ENCODE data around the gene MMP24OS. TPM values are rescaled to one million over a fixed set of nuclear protein-coding genes. Genes with fewer than 3 reads are reported as not detected.

The MMP24OS gene
- total RNA-seq, 2 experiments from 2014 or later: 28.4 to 44.3 TPM

DNA sequence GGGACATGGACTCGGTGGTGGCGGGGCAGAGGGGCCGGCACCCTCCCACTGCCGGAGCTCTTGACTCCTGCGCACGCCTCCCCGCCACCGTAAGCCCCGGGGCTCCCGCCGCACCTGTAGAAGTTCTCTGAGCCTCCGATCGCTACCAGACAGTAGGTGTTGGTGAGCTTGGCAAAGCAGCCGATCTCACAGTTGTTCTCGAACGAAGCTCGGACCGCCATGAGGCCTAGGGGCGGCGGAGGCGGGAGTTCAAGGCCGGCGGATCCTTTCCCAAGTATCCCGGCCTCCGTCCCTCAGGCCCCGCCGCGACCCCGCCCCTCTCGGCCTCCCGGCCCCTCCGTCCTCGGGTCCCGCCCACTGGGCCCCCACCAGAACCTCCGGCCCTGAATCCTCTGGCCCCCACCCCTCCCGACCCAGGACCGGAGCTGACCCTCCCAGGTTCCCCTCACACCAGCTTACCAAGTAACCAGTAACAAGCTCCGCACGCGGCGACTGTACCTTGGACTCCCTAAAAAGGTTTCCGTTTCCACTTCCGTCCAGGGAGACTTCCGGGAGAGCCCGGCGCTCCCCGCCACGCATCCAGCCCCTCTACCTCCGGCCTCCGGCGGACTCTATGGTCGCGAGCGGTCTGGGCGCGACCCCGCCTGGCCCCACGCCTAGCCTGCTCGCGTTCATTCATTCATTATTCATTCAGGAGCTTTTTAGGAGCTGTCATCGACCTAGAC lies 6.5 kb upstream of the MMP24OS start, which contains the start of gene EIF6:
TSS of gene EIF6 (minus strand) at position 506 of the 725 bp plus-strand sequence. CDS start at position 221, 285 bp downstream.
- H3K27me3 Mint-ChIP-seq: no peaks in the 10 kb centered on the region
- CTCF ChIA-PET: interaction anchor here (0.9 to 3.2 kb wide), 13 partner anchors 9 to 411 kb away, joined by 3 to 22 read pairs (median 4); no protein-coding TSS in a partner anchor
- DNase-seq: peak; percentile 87
- no peaks in the 10 kb centered on the region for H3K9me3 Mint-ChIP-seq (ENCODE audit: low read depth)
- H3K4me3 Mint-ChIP-seq: peak within 1 kb of the TSS; percentile 84
- peak within 1 kb of the TSS; percentile 90 for H3K27ac Mint-ChIP-seq
- peaks cover 30% of the 10 kb centered on the region for H3K4me1 Mint-ChIP-seq
- peak; percentile 89 for ATAC-seq
- peaks cover 23% of the 10 kb centered on the region for H3K36me3 Mint-ChIP-seq

DNA sequence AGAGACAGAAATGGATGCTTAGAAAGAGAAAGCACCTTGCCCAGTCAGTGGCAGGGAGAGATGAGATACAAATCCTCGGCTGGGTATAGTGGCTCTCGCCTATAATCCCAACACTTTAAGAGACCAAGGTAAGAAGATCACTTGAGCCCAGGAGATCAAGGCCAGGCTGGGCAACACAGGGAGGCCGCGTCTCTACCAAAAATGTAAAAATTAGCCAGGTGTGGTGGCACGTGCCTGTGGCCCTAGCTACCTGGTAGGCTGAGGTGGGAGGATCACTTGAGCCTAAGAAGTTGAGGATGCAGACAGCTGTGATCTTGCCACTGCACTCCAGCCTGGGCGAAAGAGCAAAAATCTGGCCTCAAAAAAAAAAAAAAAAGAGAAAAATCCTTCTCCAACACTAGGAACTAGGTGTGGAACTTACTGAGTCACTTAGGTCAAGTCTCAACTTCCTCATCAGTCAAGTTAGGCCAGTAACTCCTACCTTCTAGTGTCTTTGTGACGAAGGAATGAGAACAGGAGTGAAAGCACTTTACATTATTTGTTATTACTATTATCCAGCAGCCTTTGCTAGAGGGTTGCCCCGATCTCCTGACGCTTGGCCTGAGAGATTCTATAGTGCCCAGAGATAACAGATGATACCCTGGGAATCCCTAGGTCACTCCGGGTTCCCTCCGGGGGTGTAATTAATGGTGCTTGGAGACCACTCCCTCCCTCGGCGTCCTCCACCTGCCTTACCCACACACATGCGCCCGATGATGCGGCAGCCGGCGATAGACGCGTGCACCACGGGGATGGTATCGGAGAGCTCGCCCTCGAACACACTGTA lies 5.7 kb upstream of the MMP24OS start:
- Mint-ChIP-seq H3K9me3 (ENCODE audit: low read depth) (no peaks in the 10 kb centered on the region), H3K36me3 (peaks cover 29% of the 10 kb centered on the region), H3K4me1 (peaks cover 30% of the 10 kb centered on the region), H3K4me3 (peak overlapping the region; percentile 84), H3K27ac (peak overlapping the region; percentile 90), H3K27me3 (no peaks in the 10 kb centered on the region)
- CTCF ChIA-PET: interaction anchor here (0.9 to 3.2 kb wide), 13 partner anchors 9 to 410 kb away, joined by 3 to 22 read pairs (median 4); no protein-coding TSS in a partner anchor
- peak; percentile 11 for ATAC-seq
- DNase-seq: no peak

DNA sequence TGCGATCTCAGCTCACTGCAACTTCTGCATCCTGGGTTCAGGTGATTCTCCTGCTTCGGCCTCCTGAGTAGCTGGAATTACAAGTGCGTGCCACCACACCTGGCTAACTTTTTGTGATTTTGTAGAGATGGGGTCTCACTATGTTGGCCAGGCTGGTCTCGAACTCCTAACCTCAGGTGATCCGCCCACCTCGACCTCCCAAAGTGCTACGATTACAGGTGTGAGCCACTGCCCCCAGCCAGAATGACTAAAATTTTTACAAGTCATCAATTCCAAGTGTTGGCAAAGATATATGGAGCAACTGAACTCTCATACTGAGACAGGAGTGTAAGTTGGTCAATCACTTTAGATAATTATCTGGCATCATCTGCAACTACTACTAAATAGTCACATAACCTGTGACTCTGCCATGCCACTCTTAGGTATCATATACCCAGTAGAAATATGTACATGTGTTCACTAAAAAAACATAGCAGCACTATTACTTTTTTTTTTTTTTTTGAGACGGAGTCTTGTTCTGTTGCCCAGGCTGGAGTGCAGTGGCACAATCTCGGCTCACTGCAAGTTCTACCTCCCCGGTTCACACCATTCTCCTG lies 3.7 kb upstream of the MMP24OS start:
- H3K4me3 Mint-ChIP-seq: no peak overlapping the region
- peaks cover 37% of the 10 kb centered on the region for H3K36me3 Mint-ChIP-seq
- CTCF ChIA-PET: interaction anchor here (1.1 to 2.8 kb wide), 2 partner anchors 12 to 135 kb away, joined by 3 to 11 read pairs; partner anchors contain the start of gene EDEM2
- peaks cover 37% of the 10 kb centered on the region for H3K4me1 Mint-ChIP-seq
- ATAC-seq (no peak), DNase-seq (no peak)
- no peaks in the 10 kb centered on the region for H3K27me3 Mint-ChIP-seq
- no peaks in the 10 kb centered on the region for H3K9me3 Mint-ChIP-seq (ENCODE audit: low read depth)
- no peak overlapping the region for H3K27ac Mint-ChIP-seq

DNA sequence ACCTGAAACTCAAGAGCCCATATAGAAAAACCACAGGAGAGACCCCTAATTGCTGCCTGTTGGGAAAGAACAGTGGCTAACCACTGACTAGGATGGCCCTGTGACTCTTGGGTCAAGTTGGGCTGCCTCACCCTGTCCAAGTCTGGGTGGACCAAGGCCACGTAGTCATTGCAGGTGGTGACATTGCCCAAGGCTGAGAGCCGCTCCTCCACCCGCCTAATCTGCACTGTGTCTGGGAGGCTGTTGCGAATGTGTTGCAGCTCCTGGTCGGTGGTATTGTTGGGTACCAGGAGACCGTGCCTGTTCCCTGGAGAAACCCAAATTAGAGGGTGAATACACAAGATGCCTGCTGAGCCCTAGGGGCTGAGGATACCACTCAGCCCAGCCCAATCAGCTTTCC lies 2.6 kb upstream of the MMP24OS start:
- H3K27me3 Mint-ChIP-seq: no peaks in the 10 kb centered on the region
- peaks cover 37% of the 10 kb centered on the region for H3K36me3 Mint-ChIP-seq
- H3K4me1 Mint-ChIP-seq: peaks cover 36% of the 10 kb centered on the region
- DNase-seq: no peak
- no peak overlapping the region for H3K4me3 Mint-ChIP-seq
- no peaks in the 10 kb centered on the region for H3K9me3 Mint-ChIP-seq (ENCODE audit: low read depth)
- no peak for ATAC-seq
- CTCF ChIA-PET: no interaction called here
- no peak overlapping the region for H3K27ac Mint-ChIP-seq

DNA sequence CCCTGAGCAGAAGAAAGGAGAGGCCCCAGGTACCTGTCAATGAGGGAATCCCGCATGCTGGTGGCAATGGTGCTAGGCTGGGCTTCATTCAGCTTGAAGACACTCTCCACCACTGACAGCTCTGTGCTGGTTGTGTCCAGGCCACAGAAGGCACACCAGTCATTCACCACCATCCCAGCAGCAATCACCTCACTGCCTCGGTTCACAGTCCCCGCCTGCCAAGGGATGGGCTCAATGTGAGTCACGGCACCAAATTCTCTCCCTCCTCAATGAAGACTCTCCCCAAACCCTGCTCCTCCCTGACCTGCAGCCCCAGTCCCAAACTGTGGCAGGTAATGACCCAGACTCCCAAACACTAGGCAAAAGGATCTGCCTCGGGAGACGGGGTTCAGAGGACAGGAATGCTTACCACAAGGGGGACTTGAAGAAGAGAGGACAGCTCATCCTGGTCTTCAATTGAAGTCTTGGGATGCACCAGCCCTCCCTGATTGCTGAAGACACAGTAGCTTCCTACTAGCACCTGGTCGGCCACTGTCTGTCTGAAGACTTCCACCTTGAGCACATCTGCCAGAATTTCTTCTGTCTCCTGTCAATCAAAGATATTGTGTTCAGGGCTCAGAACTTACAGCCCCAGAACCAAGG lies 1.7 kb upstream of the MMP24OS start:
- Mint-ChIP-seq H3K36me3 (peaks cover 37% of the 10 kb centered on the region), H3K27ac (peak overlapping the region; percentile 82), H3K4me1 (peaks cover 30% of the 10 kb centered on the region), H3K27me3 (no peaks in the 10 kb centered on the region), H3K4me3 (no peak overlapping the region), H3K9me3 (ENCODE audit: low read depth) (no peaks in the 10 kb centered on the region)
- no peak for ATAC-seq
- CTCF ChIA-PET: interaction anchor here (0.6 to 0.8 kb wide), 2 partner anchors 10 to 188 kb away, joined by 4 read pairs; no protein-coding TSS in a partner anchor
- DNase-seq: no peak

DNA sequence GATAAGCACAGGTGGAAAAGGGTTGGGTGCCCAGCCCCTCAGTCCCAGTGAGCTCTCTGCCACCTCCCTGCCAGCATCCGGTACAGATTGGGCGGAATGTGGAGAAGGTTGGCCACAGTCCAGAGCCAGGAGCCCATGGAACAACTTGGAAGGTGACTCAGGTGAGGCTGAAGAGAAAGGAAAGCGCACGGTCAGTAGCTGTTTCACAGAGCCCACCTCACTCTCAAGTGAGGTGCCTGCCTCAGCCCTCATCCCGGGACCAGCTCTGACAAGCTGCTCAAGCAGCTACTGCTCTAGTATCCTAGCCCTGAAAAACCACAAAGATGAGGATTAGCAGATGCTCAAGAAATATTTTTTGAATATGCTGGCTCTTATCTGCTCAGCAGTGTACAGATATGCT lies 1.1 kb upstream of the MMP24OS start:
- peaks cover 37% of the 10 kb centered on the region for H3K36me3 Mint-ChIP-seq
- CTCF ChIA-PET: interaction anchor here (0.8 to 1.4 kb wide), 2 partner anchors 10 to 404 kb away, joined by 3 to 4 read pairs; no protein-coding TSS in a partner anchor
- peaks cover 30% of the 10 kb centered on the region for H3K4me1 Mint-ChIP-seq
- peak overlapping the region; percentile 82 for H3K27ac Mint-ChIP-seq
- no peaks in the 10 kb centered on the region for H3K9me3 Mint-ChIP-seq (ENCODE audit: low read depth)
- no peak overlapping the region for H3K4me3 Mint-ChIP-seq
- DNase-seq (no peak), ATAC-seq (no peak)
- H3K27me3 Mint-ChIP-seq: no peaks in the 10 kb centered on the region

DNA sequence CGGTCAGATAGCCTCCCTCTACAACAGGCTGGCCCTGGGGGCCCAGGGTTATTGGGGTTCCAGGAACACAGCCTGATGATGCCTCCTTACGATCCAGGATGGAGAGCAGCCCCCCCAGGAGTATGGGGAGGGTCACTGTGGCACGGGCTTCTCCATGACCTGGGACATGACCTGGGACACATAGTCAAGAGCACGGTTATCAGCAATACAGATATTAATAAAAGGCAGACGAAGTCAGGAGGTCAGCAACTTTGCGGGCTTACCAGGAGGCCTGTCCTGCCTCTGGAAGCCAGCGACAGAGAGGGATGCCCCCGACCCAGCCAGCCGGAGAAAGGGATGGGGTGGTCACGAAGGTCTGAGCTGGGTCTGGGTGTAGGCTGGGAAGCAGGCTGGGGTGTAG lies 795 bp downstream of the MMP24OS start:
- Mint-ChIP-seq H3K27ac (peak overlapping the region; percentile 99), H3K4me3 (peak overlapping the region; percentile 98), H3K27me3 (no peaks in the 10 kb centered on the region), H3K4me1 (peaks cover 17% of the 10 kb centered on the region), H3K9me3 (ENCODE audit: low read depth) (no peaks in the 10 kb centered on the region), H3K36me3 (peaks cover 30% of the 10 kb centered on the region)
- ATAC-seq (no peak), DNase-seq (no peak)
- CTCF ChIA-PET: interaction anchor here (0.9 to 2.7 kb wide), 8 partner anchors 8 to 171 kb away, joined by 3 to 17 read pairs (median 5); partner anchors contain the start of genes EDEM2 and MMP24

DNA sequence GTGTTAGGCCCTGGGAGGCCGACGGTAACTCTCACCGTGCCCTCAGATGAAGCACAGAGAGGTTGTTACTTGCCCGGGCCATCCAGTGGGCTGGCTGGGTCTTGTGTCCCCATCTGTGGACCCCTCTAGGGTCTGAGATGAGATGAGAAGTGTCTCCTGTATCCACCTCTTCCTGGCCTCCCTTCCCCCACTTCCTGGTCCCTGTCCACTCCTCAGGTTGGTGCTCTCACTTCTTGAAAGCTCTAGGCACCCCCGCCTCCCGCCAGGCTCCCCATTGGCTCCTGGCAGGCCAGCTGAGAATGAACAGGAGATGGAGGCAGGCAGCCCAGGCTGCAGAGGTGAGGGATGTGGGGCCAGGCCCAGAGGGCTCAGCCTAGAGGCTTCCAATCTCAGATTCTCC lies 1.5 kb downstream of the MMP24OS start:
- Mint-ChIP-seq H3K4me1 (peaks cover 12% of the 10 kb centered on the region), H3K9me3 (ENCODE audit: low read depth) (no peaks in the 10 kb centered on the region), H3K36me3 (peaks cover 25% of the 10 kb centered on the region), H3K27me3 (no peaks in the 10 kb centered on the region), H3K4me3 (peak overlapping the region; percentile 98), H3K27ac (peak overlapping the region; percentile 99)
- no peak for DNase-seq
- CTCF ChIA-PET: interaction anchor here (0.9 to 2.7 kb wide), 4 partner anchors 15 to 180 kb away, joined by 4 to 17 read pairs (median 6); partner anchors contain the start of gene EDEM2
- no peak for ATAC-seq

DNA sequence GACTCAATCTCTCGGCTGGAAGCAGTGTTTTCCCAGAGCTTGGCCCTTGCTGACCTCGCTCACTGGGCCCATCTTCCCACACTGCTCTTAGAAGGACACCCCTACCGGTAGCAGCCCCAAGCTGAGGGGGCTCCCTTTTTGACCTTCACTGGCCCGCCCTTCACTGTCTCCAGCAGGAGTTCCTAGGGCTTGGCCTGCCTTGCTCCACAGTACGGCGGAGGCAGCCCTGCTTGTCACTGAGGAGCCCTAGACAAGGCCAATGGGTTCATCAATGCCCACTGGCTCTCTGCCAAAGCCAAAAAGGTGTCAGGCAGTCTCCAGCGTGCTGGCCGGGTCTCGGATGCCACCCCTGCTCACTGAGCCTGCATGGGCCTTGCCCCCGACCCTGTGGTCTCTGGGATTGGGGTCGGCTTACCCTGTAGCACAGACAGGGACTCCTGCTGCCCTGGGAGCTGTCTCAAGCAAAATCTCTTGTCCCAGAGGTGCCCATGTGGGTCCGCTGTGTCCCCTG lies 2.1 kb downstream of the MMP24OS start:
- Mint-ChIP-seq H3K27ac (peak overlapping the region; percentile 99), H3K36me3 (peaks cover 24% of the 10 kb centered on the region), H3K9me3 (ENCODE audit: low read depth) (no peaks in the 10 kb centered on the region), H3K27me3 (no peaks in the 10 kb centered on the region), H3K4me1 (peaks cover 17% of the 10 kb centered on the region), H3K4me3 (peak overlapping the region; percentile 98)
- ATAC-seq (no peak), DNase-seq (no peak)
- CTCF ChIA-PET: interaction anchor here (1.0 to 2.7 kb wide), 3 partner anchors 67 to 179 kb away, joined by 3 to 17 read pairs (median 4); no protein-coding TSS in a partner anchor

DNA sequence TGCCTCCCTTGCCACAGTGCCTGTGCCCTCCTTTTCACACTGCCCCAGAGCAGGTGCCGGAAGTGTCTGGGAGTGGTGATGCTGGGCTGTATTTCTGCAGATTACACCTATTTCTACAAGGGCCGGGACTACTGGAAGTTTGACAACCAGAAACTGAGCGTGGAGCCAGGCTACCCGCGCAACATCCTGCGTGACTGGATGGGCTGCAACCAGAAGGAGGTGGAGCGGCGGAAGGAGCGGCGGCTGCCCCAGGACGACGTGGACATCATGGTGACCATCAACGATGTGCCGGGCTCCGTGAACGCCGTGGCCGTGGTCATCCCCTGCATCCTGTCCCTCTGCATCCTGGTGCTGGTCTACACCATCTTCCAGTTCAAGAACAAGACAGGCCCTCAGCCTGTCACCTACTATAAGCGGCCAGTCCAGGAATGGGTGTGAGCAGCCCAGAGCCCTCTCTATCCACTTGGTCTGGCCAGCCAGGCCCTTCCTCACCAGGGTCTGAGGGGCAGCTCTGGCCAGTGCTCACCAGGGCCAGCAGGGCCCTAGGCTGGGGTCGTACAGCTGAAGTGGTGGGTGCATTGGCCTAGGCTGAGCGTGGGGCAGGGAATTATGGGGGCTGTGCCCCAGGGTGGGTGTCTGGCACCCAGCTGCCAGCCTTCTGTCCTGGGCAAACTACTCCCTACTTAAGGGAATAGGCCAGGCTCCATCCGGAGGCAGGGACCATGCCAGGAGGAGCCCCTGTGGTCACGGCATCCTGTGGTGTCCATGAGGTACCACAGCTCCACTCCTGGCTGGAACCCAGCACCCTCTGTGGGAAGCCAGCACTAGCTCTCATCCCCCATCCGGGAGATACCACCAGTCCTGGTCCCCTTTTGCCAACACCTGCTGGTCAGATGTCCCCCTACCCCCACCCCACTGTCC lies 3.5 kb downstream of the MMP24OS start:
- ATAC-seq (no peak), DNase-seq (no peak)
- Mint-ChIP-seq H3K36me3 (peaks cover 17% of the 10 kb centered on the region), H3K27me3 (no peaks in the 10 kb centered on the region), H3K9me3 (ENCODE audit: low read depth) (no peaks in the 10 kb centered on the region), H3K27ac (no peak overlapping the region), H3K4me1 (peaks cover 23% of the 10 kb centered on the region), H3K4me3 (no peak overlapping the region)
- CTCF ChIA-PET: interaction anchor here (1.0 to 1.1 kb wide), 2 partner anchors 10 to 66 kb away, joined by 3 read pairs; partner anchors contain the start of gene EIF6

DNA sequence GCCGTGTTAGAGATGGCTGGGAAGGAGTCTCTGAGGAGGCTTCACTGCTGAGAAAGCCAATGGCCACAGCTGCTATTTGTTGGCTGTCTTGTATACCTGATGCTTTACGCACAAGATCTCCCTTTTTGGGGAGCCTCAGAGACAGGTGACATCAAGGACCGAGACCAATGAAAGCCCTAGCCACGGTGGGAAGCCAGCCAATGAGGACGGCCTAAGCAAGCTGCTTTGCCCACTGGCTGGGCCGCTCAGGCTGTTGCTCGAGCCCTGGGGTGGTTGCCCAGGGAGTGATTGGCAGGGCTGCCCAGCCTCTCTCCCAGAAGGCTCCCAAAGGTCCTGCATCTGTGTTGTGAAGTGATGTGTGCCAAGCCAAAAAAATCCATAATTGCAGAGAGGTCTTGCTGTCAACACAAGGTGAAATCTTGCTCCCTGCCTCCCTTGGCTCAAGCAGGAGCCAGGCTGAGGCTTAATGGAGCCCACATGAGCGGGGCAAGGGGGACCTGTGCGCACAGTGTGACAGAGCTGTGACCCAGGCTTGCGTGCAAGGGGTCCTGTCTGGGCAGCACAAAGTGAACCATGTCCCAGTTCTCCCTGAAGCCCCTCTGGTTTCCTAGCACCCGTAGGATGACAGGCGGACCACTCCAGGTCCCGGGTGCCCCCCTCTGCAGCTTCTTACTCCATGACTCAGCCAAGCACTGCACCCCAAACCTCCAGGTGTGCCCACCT lies 4.3 kb downstream of the MMP24OS start:
- Mint-ChIP-seq H3K36me3 (peaks cover 10% of the 10 kb centered on the region), H3K9me3 (ENCODE audit: low read depth) (no peaks in the 10 kb centered on the region), H3K4me1 (peaks cover 23% of the 10 kb centered on the region), H3K4me3 (no peak overlapping the region), H3K27ac (no peak overlapping the region), H3K27me3 (no peaks in the 10 kb centered on the region)
- DNase-seq: no peak
- CTCF ChIA-PET: interaction anchor here (1.5 kb wide), 1 partner anchor 30 kb away, joined by 5 read pairs; no protein-coding TSS in a partner anchor
- no peak for ATAC-seq

Measured in activated CD8-positive, alpha-beta memory T cell treated with anti-CD3 and anti-CD28 coated beads, Interleukin-2, amount 10 ng/mL, durations not matched to agents 7 days and 5 days (primary cell).